ENCODE results near the gene CCL3. TPM values are rescaled to one million over a fixed set of nuclear protein-coding genes. Genes with fewer than 3 reads are reported as not detected.

The CCL3 gene
- total RNA-seq, 2 donors from 2014 or later: not detected

DNA sequence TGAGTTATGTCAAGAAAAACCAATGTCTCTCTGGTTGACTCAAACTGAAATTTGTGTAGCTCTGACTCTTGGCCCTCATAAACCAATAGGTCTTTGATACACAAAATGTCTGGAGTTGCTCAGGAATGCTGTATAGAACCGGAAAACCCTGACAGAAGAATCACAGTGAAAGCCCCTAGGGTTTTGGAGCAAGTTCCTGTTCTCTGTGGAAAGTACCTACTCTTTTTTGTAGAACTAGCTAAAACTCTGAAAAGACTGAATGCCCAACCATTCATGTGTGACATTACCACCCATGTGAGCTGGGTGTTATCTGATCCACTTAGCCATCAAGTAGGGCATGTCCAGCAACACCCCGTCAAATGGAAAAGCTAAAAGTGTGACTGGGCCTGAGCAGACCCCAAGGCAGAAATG lies 42.5 kb upstream of the CCL3 start:
- Histone ChIP-seq H3K36me3 (no peaks in the 10 kb centered on the region), H3K9me3 (no peaks in the 10 kb centered on the region), H3K27me3 (replicated peaks; ENCODE audit: insufficient read depth) (no peaks in the 10 kb centered on the region), H3K27ac (no peak overlapping the region), H3K4me1 (replicated peaks) (no peaks in the 10 kb centered on the region), H3K4me3 (no peak overlapping the region)
- DNase-seq (ENCODE audit: low spot score): no peak
- TF ChIP-seq CTCF (IDR thresholded peaks at IDR 0.05) (no peak), POLR2A (IDR thresholded peaks at IDR 0.05) (no peak), POLR2AphosphoS5 (IDR thresholded peaks at IDR 0.05) (no peak)
- WGBS: 54% methylated on average over 2 of the region's 2 CpGs
- intact Hi-C loops (cut with DNase I): loop anchor here (10.0 kb wide), 1 partner anchor 332 kb away; no protein-coding TSS in a partner anchor

DNA sequence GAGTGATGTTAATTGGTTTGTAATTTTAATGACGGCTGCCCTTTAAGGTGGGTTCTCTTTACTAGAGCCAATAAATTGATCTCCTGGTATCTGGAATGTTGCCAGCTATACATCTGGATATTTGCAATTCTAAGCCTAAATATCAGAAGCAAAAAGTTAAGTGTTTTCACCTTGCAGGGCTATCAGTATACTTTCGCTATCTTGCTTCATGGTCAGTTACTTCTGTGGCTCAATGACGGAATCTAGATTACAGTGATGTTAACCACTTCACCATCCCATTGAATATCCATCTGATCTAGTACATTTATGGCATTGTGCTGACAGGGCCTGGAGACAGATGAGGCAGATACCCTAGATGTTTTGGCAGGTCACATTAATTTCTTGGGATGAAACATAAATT lies 42.0 kb upstream of the CCL3 start:
- no peak for DNase-seq (ENCODE audit: low spot score)
- TF ChIP-seq CTCF (IDR thresholded peaks at IDR 0.05) (no peak), POLR2AphosphoS5 (IDR thresholded peaks at IDR 0.05) (no peak), POLR2A (IDR thresholded peaks at IDR 0.05) (no peak)

DNA sequence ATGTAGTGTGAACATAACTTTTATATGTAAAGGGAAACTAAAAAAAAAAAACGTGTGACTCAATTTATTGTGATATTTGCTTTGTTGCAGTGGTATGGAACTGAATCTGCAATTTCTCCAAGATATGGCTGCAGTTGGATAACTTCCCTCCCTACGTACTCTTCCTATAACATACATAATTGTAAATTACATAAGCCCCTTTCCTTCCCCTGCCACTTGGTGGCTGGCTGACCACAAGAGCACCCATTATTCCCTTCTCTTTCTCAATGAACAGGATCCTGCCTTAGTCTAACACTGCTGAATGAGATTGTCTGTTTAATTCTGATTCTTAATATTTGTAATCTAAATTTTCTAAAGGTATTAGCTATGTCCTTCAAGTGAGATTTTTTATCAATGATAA lies 41.5 kb upstream of the CCL3 start:
- TF ChIP-seq POLR2AphosphoS5 (IDR thresholded peaks at IDR 0.05): no peak
- no peak for TF ChIP-seq POLR2A (IDR thresholded peaks at IDR 0.05)
- no peak for TF ChIP-seq CTCF (IDR thresholded peaks at IDR 0.05)
- Histone ChIP-seq H3K4me1 (replicated peaks) (no peaks in the 10 kb centered on the region), H3K4me3 (no peak overlapping the region), H3K27me3 (replicated peaks; ENCODE audit: insufficient read depth) (no peaks in the 10 kb centered on the region), H3K27ac (no peak overlapping the region), H3K9me3 (no peaks in the 10 kb centered on the region), H3K36me3 (no peaks in the 10 kb centered on the region)
- intact Hi-C loops (cut with DNase I): loop anchor here (10.0 kb wide), 1 partner anchor 333 kb away; no protein-coding TSS in a partner anchor
- DNase-seq (ENCODE audit: low spot score): no peak
- 55% methylated on average over 2 of the region's 2 CpGs for WGBS

More for the DNA sequence above, 42.0 kb upstream of the CCL3 start:
- Histone ChIP-seq H3K9me3 (no peaks in the 10 kb centered on the region), H3K4me3 (no peak overlapping the region), H3K4me1 (replicated peaks) (no peaks in the 10 kb centered on the region), H3K36me3 (no peaks in the 10 kb centered on the region), H3K27me3 (replicated peaks; ENCODE audit: insufficient read depth) (no peaks in the 10 kb centered on the region), H3K27ac (no peak overlapping the region)
- intact Hi-C loops (cut with DNase I): loop anchor here (10.0 kb wide), 1 partner anchor 333 kb away; no protein-coding TSS in a partner anchor
- WGBS: 90% methylated on average over 3 of the region's 3 CpGs

DNA sequence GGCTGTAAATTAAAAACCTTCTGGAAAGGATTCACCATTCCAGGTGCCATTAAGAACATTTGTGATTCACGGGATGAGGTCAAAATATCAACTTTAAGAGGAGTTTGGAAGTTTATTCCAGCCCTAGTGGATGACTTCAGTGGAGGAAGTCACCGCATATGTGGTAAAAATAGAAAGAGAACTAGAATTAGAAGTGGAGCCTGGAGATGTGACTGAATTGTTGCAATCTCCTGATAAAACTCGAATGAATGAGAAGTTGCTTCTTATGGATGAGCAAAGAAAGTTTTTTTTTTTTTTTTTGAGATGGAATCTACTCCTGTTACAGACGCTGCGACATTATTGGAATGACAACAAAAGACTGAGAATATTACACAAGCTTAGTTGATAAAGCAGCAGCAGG lies 40.4 kb upstream of the CCL3 start:
- DNase-seq (ENCODE audit: low spot score): no peak
- intact Hi-C loops (cut with DNase I): loop anchor here (10.0 kb wide), 1 partner anchor 334 kb away; no protein-coding TSS in a partner anchor
- Histone ChIP-seq H3K4me3 (no peak overlapping the region), H3K36me3 (no peaks in the 10 kb centered on the region), H3K9me3 (no peaks in the 10 kb centered on the region), H3K4me1 (replicated peaks) (no peaks in the 10 kb centered on the region), H3K27ac (no peak overlapping the region), H3K27me3 (replicated peaks; ENCODE audit: insufficient read depth) (no peaks in the 10 kb centered on the region)
- TF ChIP-seq POLR2A (IDR thresholded peaks at IDR 0.05): no peak
- 61% methylated on average over 5 of the region's 5 CpGs for WGBS

GRCh38 chr17:36129616-36130015 lies 39.7 kb upstream of the CCL3 start:
- TF ChIP-seq CTCF (IDR thresholded peaks at IDR 0.05) (no peak), POLR2AphosphoS5 (IDR thresholded peaks at IDR 0.05) (no peak), POLR2A (IDR thresholded peaks at IDR 0.05) (no peak)
- Histone ChIP-seq H3K4me1 (replicated peaks) (no peaks in the 10 kb centered on the region), H3K27me3 (replicated peaks; ENCODE audit: insufficient read depth) (no peaks in the 10 kb centered on the region), H3K4me3 (no peak overlapping the region), H3K9me3 (no peaks in the 10 kb centered on the region), H3K27ac (no peak overlapping the region), H3K36me3 (no peaks in the 10 kb centered on the region)
- no peak for DNase-seq (ENCODE audit: low spot score)
- 43% methylated on average over 1 of the region's 1 CpG for WGBS
- intact Hi-C loops (cut with DNase I): loop anchor here (10.0 kb wide), 1 partner anchor 335 kb away; no protein-coding TSS in a partner anchor

Data from prostate gland (tissue), 2 donors.